ENCODE results near the gene SSTR4.

DNA sequence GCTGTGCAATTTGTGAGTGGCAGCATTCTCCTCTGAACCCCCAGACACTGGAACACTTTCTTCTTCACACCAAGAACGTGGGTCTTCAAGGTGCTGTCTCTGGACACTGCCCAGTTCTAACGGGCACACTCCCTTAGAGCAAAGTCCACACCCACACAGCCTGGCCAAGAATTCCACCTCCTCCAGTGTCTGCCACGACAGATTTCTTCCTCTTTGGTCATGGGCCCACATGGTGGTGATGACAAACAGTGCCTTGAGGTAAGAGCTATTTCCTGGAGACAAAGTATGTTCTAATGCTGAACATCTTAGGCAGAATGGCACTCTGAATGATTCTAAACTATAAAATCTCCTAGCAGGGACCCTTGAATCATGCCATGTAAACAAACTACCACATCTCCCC, 25.5 kb upstream of the SSTR4 start:
- TF ChIP-seq, protein P1, sequence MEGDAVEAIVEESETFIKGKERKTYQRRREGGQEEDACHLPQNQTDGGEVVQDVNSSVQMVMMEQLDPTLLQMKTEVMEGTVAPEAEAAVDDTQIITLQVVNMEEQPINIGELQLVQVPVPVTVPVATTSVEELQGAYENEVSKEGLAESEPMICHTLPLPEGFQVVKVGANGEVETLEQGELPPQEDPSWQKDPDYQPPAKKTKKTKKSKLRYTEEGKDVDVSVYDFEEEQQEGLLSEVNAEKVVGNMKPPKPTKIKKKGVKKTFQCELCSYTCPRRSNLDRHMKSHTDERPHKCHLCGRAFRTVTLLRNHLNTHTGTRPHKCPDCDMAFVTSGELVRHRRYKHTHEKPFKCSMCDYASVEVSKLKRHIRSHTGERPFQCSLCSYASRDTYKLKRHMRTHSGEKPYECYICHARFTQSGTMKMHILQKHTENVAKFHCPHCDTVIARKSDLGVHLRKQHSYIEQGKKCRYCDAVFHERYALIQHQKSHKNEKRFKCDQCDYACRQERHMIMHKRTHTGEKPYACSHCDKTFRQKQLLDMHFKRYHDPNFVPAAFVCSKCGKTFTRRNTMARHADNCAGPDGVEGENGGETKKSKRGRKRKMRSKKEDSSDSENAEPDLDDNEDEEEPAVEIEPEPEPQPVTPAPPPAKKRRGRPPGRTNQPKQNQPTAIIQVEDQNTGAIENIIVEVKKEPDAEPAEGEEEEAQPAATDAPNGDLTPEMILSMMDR (IDR thresholded peaks at IDR 0.05), result no peak
- TF ChIP-seq REST (IDR thresholded peaks at IDR 0.05) (no peak), CEBPB (IDR thresholded peaks at IDR 0.05) (no peak), POLR2A (IDR thresholded peaks at IDR 0.05; ENCODE audit: low read length) (no peak), RCOR1 (IDR thresholded peaks at IDR 0.05; ENCODE audit: low read depth, low read length) (no peak), NR3C1 (IDR thresholded peaks at IDR 0.05) (no peak), RAD21 (conservative IDR thresholded peaks at IDR 0.05 in 1 of 2, IDR thresholded peaks at IDR 0.05 in 1 of 2) (no peak; a peak in 1 of 5 replicates)
